HG02938 (cell line): ENCODE measurements around the gene SPEN.

ENCODE experiments used
- ATAC-seq: cut with Tn5 transposase; IDR thresholded peaks from one replicate; pipeline ENCODE4 v1.9.1; 2021; ENCODE audit warnings: mild to moderate bottlenecking, moderate library complexity; ENCODE audit not compliant: unreplicated experiment

SPEN gene

DNA sequence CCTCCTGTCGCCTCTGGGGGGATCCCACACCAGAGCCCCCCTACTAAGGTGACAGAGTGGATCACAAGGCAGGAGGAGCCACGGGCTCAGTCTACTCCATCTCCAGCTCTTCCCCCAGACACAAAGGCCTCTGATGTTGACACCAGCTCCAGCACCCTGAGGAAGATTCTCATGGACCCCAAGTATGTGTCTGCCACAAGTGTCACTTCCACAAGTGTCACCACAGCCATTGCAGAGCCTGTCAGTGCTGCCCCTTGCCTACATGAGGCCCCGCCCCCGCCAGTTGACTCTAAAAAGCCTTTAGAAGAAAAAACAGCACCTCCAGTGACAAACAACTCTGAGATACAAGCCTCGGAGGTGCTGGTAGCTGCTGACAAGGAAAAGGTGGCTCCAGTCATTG lies 86.2 kb downstream of the SPEN start:
- no peak for ATAC-seq

GRCh38 chr1:15934211-15935055 lies 86.9 kb downstream of the SPEN start:
- ATAC-seq: no peak

GRCh38 chr1:15935056-15935950 lies 87.8 kb downstream of the SPEN start:
- no peak for ATAC-seq

DNA sequence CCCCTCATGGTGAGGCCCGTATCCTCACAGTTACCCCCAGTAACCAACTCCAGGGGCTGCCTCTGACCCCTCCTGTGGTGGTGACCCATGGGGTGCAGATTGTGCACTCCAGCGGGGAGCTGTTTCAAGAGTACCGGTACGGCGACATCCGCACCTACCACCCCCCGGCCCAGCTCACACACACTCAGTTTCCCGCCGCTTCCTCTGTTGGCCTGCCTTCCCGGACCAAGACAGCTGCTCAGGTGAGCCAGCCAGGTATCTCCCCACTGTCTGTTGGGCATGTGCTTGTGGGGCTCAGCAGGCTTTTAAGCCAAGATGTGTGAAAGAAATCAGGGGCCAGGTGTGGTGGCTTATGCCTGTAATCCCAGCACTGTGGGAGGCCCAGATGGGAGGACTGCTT lies 88.5 kb downstream of the SPEN start:
- ATAC-seq: no peak

GRCh38 chr1:15937146-15937545 lies 89.6 kb downstream of the SPEN start:
- ATAC-seq: no peak

- no peak for ATAC-seq
Observed at GRCh38 chr1:15937706-15938168, 90.2 kb downstream of the SPEN start.

DNA sequence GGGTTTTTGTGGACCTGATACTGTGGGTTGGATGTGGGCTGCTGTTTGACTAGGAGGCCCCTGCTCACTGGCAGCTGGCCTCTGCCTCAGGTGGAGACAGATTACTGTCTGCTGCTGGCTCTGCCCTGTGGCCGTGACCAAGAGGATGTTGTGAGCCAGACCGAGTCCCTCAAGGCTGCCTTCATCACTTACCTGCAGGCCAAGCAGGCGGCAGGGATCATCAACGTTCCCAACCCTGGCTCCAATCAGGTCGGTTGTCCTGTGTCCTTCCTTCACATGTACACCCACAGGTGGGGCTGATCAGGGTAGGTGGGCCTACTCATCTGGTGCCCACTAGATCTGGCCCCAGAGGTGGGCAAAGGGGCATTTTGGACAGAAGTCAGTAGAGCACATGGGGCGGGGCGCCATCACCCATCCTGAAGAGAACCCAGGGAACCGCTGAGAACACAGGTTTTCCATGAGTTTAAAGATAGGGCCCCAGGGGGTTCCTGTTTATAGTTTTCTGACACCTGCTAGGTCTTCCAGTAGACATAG lies 91.2 kb downstream of the SPEN start:
- ATAC-seq: no peak

DNA sequence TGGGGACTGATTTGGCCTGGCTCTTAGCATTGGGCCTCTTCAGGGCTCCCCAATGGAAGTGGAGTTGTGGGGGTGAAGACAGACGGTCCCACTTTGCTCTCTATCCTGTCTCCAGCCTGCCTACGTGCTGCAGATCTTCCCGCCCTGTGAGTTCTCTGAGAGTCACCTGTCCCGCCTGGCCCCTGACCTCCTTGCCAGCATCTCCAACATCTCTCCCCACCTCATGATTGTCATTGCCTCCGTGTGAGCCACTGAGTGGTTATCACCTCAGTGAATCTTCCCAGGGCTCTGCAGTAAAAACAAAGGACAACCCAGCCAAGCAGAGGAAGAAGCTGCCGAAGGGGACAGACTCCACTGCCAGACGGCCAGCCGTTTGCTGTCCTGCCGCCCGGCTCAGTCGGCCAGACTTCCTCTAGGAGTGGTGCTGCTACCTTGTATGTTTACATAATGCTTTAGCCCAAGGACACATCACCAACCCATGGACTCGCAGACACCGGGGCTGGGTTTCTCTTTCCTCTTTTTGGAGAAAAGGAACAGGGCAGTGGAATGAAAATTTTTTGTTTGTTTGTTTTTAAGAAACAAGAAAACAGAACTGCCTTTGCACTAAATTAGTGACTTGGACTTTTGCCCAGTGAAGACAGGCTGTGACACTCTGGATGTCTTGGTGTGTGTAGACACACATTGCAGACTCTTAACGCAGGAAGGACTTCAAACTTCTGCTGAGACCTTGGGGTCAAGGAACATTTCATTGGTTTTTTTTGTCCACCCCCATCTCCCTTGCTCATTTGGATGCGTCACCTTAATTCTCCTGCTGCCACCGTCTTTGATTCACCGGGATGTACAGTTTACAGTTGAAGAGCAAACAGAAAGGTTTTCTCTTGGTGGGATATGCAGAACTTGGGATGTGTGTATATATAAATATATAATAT lies 91.9 kb downstream of the SPEN start:
- no peak for ATAC-seq

DNA sequence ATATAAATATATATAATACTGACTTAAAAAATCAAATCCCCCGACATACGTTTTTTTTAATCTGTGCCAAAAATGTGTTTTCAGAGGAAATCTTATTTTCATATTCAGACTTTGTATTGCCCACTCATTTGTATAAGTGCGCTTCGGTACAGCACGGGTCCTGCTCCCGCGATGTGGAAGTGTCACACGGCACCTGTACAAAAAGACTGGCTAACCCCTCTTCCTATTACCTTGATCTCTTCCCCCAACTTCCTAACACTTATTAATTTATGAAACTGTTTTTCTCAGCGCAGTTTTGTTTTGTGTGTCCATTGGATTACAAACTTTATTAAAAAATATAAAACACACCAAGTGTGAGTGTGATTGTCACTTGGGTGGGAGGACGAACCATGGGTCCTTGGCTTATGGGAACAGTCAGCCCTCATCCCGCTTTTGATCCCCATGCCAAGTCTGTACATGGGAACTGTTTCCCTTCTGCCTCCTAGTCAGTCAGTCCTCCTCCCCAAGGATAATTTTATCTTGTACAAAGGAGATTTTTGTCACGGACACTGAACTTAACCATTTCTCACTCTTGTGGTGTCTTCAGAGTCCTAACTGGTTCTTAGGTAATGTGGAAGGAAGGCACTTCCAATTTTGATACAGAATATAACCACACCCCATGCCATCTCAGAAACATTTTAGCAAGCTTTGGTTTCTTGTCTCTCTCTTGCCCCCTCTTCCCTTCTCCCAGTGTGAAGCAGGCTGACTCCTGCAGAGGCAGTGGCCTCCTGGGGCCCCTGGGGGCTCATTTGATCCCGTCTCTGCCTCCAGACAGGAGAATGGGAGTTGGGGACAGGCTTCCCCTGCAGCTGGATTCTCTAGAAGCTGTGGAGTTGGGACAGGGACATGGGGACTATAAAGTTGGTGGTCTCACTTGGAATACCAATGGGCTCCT lies 92.9 kb downstream of the SPEN start:
- ATAC-seq: no peak

- ATAC-seq: no peak
Observed at GRCh38 chr1:15941044-15941840, 93.7 kb downstream of the SPEN start.

DNA sequence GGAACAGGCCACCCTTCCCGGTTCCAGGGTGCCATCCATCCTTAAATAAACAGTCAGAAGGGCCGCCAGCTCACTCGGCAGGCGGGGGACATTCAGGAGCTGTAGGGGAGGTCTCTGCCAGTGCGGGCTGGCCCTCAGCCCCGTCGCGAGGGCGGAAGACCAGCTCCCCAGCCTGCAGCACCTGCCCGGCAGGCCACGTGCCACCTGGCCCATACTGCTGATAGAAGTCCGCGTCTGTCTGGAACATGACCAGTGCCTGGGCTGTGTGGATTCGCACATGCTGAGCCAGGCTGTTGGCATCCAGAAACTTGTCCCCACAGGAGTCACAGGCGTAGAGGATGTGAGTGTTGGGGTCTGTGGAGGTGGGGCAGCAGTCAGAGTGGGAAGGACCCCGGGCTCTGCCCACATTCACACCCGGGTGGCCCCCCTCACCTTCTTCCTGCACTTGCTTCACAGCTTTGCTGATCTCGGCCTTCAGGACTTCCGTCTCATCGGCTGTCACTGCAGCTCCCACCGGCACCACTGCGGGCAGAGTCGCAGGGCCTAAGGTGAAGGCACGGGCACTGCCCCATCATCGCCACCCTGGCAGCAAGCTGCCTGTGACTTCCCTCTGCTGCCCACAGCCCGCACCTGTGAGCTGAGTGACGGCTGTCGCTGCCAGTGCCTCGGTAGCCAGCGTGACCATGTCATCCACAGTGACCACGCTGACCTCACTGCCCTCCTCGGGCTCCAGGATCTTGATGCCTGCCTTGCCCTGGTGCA lies 94.6 kb downstream of the SPEN start:
- ATAC-seq: no peak

- ATAC-seq: no peak
Observed at GRCh38 chr1:15942661-15943327, 95.3 kb downstream of the SPEN start.

DNA sequence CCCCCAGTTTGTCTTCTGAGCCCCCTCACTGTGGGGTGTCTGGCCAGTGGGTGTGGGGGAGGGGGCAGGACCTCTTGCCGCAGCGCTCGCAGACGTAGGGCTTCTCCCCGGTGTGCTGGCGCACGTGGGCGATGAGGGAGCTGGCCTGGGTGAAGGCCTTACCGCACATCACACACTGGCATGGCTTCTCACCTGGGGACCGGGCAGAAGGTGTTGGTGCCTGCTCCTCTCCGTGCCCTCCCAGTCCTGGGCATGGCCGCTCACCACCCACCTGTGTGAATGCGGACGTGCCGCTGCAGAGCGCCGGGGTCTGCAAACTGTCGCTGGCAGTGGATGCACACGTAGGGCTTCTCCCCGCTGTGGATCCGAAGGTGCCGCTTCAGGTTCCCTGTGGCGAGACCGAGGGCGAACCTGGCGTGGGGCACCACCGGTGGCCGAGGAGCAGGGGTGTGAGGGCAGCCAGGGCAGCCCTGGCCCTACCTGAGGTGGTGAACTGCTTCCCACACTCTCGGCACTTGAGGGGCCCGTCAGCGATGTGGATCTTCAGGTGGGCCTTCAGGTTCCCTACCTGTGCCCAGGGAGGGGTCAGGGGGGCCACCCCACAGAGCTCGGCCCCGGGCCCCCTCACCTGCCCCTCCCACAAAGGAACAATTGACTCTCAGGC lies 96.0 kb downstream of the SPEN start:
- no peak for ATAC-seq

DNA sequence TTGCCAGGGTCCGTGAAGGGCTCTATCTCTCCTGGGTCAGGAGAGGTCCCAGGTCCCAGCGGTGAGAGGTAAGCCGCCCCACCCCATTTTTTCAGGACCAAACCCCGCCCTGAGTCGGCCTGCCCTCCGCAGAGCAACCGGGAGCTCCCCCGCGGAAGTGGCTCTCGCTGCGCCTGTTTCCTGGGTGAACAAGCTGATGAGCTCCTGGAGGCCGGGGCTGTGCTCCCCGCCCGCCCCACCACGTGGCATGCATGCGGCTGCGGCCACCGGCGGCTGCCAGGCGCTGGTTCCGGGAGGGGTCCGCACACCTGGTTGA lies 96.4 kb downstream of the SPEN start:
- no peak for ATAC-seq

GRCh38 chr1:15944308-15945010 lies 97.0 kb downstream of the SPEN start:
- no peak for ATAC-seq
